Measurements from ENCODE around the gene SULT1A1. TPM values are rescaled to one million over a fixed set of nuclear protein-coding genes. Genes with fewer than 3 reads are reported as not detected.
"Not testable (repeated sequence)": the region's sequence is repeated elsewhere in the genome, so short reads cannot be mapped to it uniquely, and the experiment has no call there.

Gene SULT1A1
- total RNA-seq, 1 experiment from 2014 or later: 18.4 TPM

- not testable (repeated sequence) for DNase-seq (ENCODE audit: extremely low read depth, low read depth)
Observed at GRCh38 chr16:28608867-28609596, 812 bp downstream of the SULT1A1 start.

DNA sequence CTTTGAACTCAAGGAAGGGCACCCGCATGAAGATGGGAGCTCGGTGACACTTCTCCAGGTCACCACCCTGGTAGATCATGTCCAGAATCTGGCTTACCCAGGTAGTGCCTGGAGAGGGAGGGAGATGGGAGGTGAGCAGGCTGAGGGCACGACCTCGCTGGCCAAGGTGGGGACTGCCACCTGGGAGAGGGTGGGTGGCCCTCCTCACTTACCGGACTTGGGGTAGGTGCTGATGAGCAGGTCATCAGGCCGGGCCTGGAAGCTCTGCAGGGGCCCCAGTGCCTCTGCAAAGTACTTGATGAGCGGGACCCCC is 1.4 kb downstream of the SULT1A1 start:
- DNase-seq (ENCODE audit: extremely low read depth, low read depth): not testable (repeated sequence)

DNA sequence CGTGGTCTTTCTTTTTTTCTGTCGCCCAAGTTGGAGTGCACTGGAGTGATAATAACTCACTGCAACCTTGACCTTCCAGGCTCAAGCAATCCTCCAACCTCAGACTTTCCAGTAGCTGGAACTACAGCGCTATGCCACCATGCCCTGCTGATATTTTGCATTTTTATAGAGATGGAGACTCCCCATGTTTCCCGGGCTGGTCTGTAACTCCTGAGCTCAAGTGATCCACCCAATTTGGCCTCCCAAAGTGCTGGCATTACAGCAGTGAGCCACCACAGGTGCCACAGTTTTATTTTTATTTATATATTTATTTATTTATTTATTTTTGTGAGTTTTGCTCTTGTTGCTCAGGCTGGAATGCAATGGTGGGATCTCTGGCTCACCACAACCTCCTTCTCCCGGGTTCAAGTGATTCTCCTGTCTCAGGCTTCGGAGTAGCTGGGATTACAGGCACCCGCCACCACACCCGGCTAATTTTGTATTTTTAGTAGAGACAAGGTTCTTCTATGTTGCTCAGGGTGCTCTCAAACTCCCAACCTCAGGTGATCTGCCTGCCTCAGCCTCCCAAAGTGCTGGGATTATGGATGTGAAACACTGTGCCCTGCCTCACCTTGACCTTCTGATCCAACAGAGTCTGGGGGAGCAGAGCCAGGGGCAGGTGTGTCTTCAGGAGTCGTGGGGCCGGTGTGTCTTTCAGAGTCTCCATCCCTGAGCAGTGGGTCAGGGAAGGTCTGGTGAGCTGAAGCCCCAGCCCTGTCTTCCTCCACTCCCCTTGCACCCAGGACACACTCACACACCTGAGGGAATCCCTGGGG is 2.0 kb downstream of the SULT1A1 start:
- DNase-seq (ENCODE audit: extremely low read depth, low read depth): not testable (repeated sequence)

DNA sequence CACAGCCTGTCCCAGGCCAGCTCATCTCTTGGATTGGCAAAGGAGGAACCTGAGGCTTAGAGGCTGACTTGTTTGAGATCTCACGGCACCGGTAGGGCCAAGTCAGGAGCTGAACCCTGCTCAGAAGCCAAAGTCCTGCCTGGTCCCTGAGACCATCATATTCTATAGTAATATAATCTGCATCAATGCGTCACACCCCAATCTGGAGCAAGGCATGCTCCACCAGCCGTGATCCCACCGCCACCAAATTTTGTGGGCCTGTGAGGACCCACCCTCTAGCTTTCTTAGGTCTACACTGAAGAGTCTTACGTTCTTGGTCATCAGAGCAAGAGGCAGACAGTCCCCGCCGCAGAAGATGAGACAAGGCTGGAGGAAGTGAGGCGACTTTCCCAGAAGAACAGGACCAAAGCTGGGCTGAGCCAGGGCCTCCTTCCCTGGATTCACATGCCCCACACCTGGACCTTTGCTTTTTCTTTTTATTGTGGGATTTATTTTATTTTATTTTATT is 2.7 kb downstream of the SULT1A1 start:
- DNase-seq (ENCODE audit: extremely low read depth, low read depth): no peak

- no peak for DNase-seq (ENCODE audit: extremely low read depth, low read depth)
Observed at GRCh38 chr16:28606291-28607115, 3.3 kb downstream of the SULT1A1 start.

DNA sequence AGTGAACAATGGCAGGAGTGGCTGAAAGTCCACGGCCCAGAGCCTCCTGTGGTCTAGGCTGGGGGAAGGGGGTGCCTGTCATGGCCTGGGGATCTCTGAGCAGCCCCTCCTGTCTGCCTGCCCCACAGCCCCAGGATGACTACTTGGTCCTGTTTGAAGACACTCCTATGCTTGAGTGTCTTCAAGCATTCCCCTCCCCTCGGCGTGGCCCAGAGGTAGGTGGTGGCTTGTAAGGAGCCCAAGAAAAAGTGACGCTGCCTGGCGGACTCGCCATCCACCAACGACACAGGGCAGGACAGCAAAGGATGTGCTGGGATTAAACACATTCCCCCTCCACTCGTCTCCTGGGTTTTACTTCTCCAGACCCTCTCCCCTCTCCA is 5.7 kb downstream of the SULT1A1 start:
- no peak for DNase-seq (ENCODE audit: extremely low read depth, low read depth)

GRCh38 chr16:28603381-28604185 is 6.3 kb downstream of the SULT1A1 start:
- DNase-seq (ENCODE audit: extremely low read depth, low read depth): no peak

DNA sequence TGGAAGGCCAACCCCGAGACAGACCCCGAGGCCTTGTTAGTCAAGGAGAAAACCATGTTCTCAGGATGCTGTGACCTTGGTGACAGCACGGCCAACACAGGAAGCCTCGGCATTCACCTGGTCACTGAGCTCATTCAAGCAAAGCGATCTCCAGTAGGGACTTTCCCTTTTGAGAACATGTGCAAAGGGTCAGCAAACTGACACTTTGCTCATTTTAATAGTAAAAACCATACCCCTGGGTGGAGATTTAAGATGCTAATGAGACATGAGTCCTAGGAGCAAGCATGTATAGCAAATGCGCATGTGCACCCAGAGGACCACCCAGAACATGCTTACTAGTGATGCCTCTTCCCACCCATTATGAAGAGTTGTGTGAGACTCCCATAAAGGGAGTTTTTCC is 7.3 kb downstream of the SULT1A1 start:
- DNase-seq (ENCODE audit: extremely low read depth, low read depth): no peak

DNA sequence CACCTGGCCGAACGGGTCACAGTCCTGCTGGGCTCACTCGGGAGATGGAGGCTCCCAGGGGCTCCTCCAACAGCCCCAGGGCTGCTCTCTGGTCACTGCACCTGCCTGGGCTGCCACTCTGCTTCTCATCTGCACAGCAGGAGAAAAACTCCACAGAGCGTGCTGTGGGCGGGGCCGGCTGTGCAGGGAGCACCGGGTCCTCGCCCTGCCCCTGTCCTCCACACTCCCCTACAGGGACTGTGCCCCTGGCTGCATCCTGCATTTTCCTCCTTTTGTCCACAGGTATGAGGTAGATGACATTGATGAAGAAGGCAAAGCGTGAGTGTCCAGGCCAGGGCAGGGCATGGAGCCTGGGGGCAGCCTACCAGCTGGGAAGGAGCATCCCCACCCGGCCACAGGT is 7.8 kb downstream of the SULT1A1 start:
- not testable (repeated sequence) for DNase-seq (ENCODE audit: extremely low read depth, low read depth)

DNA sequence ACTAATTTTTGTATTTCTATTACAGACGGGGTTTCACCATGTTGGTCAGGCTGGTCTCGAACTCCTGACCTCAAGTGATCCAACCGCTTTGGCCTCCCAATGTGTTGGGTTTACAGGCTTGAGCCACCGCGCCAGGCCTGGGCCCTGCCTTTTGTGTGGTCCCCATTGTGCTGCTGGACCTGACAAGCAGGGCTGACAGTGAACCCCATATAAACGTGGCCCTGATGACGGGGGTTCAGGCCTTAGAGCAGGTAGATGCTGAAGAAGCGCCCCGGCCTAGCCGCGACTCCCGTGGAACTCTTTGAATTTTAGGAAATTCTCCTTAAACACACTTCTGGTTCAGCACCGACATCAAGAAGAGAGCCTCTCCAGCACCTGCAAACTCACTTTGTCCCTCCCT is 8.3 kb downstream of the SULT1A1 start:
- DNase-seq (ENCODE audit: extremely low read depth, low read depth): not testable (repeated sequence)

DNA sequence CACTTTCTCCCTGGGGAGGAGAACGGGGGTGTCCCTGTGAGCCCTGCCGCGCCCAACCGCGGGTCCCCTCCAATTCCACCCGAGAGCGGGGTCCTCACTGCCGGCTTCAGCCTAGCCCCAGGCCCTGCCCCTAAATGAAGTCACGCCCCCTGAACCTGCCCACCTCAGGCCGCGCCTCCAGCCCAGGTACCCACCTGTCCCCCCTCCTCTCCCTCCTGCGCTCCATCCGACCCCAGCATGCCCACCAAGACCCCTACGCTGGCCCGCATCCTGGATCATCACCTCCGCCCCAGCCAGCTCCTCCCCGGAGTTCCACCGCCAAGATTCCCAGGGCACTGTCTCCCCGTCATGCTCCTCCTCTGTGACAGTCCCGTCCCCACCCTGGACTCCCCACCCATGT is 8.9 kb downstream of the SULT1A1 start:
- DNase-seq (ENCODE audit: extremely low read depth, low read depth): not testable (repeated sequence)

GRCh38 chr16:28599377-28600285 is 10.2 kb downstream of the SULT1A1 start:
- DNase-seq (ENCODE audit: extremely low read depth, low read depth): not testable (repeated sequence)

DNA sequence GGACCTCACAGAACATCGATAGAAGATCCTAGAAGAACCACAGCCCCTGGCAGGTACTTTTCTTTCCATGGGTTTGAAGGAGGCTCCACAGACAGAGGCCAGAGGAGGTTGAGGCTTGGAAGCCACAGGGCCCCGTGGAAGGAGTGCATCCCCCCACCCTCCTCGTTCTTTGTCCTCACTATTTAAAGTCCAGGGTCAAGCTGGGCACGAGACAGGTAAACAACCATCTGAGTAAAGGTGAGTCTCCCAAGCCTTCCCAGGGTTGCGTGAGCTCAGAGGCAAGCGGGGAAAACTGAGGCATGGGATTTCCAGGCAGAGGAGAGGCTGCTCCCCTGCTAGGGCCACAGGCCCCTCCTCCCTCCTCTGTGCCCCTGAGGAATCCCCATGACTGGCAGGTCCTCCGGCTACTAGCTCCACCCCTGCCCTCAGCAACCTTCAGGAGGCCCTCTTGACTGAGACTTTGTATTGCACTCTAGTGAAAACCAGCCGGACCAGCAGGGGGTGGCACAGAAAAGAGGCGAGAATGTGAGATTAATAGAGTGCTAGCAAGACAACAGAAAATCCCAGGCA is 12.1 kb downstream of the SULT1A1 start:
- no peak for DNase-seq (ENCODE audit: extremely low read depth, low read depth)

DNA sequence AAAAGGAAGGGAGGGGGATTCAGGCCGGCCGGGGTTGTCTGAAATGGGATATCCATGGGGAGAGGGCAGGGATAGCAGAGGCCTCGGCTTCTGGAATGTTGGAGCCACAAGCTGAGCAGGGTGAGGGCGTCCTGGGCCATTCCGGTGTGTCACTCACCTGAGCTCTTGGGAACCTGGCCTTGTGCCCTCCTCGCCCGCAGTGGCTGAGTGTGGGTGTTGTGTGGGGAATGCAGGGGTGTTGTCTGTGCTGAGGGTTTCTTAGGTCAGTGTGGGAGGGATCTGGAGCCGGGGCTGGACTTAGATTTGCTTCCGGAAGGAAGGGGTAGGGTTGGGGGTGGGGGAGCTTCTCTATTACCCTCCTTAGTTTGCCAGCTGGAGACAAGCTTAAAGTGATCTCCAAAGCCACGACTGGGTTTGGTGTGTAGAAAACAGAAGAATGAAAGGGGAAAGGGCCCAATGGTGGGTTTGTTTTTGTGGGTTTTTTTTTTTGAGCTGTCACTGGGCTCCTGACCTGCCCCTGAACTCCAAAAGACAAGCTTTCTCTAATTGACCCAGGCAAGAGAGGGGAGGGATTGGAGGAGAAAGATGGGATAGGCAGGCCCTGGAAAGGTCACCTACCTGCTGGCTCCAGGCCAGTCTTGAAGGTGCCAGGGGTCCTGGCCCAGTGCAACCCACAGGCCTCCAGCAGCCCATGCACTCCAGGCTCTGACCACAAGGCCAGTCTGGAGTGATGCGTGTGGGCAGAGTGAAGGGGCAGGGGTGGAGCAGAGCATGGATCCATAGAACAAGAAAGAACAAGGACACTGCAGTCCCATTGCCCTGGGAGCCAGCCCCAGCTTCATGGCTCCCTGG is 12.8 kb downstream of the SULT1A1 start, which contains the start of gene SULT1A2:
SULT1A2 (minus strand) TSS at position 211 of the 852 bp plus-strand sequence. CDS start 1,120 bp downstream, outside the sequence.
- DNase-seq (ENCODE audit: extremely low read depth, low read depth): no peak

DNA sequence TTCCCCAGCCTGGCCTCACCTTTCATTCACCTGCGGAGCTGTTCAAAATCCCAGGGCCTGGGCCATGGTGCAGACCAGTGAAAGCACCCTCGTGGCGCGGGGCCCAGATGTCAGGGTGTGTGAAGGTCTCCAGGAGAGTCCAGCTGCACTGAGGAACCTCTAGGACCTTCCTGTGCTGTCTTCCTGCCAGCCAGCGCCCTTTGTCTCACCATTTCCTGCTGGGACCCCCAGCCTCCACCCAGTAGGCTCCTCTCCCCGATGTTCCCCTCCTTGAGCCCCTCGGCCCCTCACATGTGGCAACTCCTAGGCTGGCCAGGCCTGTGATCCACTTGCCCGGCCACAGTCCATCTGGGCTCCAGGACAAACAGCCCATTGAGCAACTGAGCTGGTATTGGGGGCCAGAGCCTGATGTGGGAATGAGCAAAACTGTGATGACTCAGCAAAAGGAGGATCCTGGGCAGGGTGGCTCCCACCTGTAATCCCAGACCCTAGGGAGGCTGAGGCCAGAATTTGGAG is 13.7 kb downstream of the SULT1A1 start:
- no peak for DNase-seq (ENCODE audit: extremely low read depth, low read depth)

- not testable (repeated sequence) for DNase-seq (ENCODE audit: extremely low read depth, low read depth)
Observed at GRCh38 chr16:28595451-28595850, 14.4 kb downstream of the SULT1A1 start.

- DNase-seq (ENCODE audit: extremely low read depth, low read depth): no peak
Observed at GRCh38 chr16:28592979-28593553, 16.8 kb downstream of the SULT1A1 start.
